Caki2 (cell line): ENCODE data around the gene TCHH. TPM values are rescaled to one million over a fixed set of nuclear protein-coding genes. Genes with fewer than 3 reads are reported as not detected.
"Not testable (repeated sequence)": the region's sequence is repeated elsewhere in the genome, so short reads cannot be mapped to it uniquely, and the experiment has no call there.

Experiments
- DNase-seq: peaks from one replicate; pipeline ENCODE4 v3.0.0-alpha.2; 2015; ENCODE audit warnings: low read depth
- in situ Hi-C: cut with HindIII; loops from 2 replicates; pipeline ENCODE4 v1.10.0; 2016; ENCODE audit warnings: low sequenced_read_pairs, low pct_unique_long_range_greater_than_20kb, mixed read lengths
- total RNA-seq: library from RNA; depleted of rRNA; stranded (reverse); fragments of >200 nt; shearing (Covaris generic); gene quantifications from 2 replicates; pipeline ENCODE4 v1.2.3, GENCODE V29; 2014; ENCODE audit warnings: low replicate concordance; rRNA removed

TCHH gene
- not detected in 2 replicates for total RNA-seq

GRCh38 chr1:152115344-152115743 is at the start of gene TCHH:
TSS of gene TCHH (minus strand) at chr1:152115444. CDS start at chr1:152114080, 1,364 bp downstream.
- in situ Hi-C loops, result no loop called here
- DNase-seq, result no peak

DNA sequence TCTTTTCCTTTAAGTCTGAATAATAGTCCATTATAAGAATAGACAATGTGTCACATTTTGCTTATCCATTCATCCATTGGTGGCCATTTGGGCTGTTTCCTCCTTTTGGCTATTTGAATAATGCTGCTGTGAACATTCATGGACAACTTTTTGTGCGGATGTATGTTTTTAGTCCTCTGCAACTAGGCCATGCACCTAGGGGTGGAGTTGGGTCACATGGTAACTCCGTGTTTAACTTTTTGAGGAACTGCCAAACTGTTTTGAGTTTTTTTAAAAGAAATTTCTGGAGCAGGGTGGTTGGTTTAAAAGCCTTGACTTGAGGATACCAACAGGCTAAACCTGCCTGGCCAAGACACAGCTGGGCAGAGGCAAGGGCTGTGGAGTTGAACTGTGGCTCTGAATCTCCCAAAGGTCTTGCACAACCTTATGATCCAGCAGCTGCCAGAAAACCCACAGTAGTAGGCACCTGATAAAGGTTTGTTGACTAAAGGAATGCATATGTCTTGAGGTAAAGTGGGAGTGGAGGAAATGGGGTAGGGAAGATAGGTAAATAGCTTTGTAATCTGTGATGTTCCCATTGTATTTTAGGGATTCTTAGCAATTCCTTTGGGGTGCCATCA is 49.4 kb upstream of the TCHH start:
- no peak for DNase-seq
- in situ Hi-C loops, result no loop called here

- peak; percentile 94 for DNase-seq
- in situ Hi-C loops, result no loop called here
These were observed 47.7 kb upstream of the TCHH start for GRCh38 chr1:152162792-152163463.

DNA sequence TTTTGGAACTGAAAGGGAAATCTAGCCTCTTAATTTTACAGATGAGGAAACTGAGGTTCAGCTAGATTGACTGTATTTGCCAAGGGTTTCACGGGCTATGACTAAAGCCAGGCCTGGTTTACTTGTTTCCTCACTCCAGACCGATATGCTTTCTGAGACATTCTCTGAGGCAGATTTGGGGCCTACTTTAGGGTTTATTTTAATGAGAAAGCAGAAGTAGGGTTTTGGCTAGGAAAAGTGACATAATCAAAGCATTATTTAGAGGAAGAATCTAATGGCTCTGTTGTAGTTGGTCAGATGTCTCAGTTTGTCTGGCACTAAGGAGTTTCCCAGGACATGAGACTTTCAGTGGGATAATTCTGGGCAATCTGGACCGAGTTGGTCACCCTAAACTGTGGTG is 45.3 kb upstream of the TCHH start:
- no peak for DNase-seq
- in situ Hi-C loops, result no loop called here

DNA sequence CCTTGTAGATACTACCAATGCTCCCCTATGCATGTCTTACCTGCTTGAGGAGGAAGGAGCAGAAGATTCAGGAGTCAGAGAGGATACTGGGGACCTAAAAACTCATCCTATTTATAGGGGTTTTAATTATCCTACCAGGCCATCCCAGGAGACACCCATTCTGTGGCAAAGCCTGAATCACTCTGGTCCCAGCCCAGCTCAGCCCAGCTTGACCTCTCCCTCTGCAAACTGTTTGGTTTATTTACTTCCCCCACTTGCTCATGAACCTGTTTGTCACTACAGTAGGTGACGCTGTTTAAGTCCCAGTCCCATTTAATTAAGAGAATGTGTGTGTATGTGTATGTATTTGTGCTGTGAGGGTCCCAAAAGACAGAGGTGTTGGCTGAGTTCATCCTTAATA is 43.9 kb upstream of the TCHH start, which contains the start of gene RPTN:
Gene RPTN (minus strand): TSS at position 85 of the 400 bp plus-strand sequence. CDS start 1,339 bp downstream, outside the sequence.
- in situ Hi-C loops, result no loop called here
- DNase-seq, result no peak

- in situ Hi-C loops, result no loop called here
These were observed 38.8 kb upstream of the TCHH start for GRCh38 chr1:152153996-152154395.

DNA sequence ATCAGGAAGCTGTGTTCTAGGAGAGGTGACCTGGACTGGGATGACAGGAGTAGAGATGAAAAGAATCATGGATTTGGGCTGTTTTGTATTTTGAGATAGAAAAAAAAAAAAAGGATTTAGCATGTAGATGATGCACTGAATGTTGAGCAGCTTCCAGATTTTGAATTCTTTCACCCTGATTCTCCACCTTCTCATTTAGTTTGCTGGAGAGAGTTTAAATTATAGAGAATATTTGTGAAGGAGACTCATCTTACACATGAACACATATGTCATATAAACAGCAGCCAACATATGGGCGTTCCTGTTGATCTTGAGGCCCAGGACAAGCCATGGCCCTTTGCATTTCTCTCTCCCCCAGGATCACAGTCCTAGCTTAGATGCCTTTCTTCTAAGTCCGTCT is 36.4 kb upstream of the TCHH start:
- in situ Hi-C loops, result no loop called here

More at GRCh38 chr1:152153996-152154395, 38.8 kb upstream of the TCHH start:
- DNase-seq, result no peak

DNA sequence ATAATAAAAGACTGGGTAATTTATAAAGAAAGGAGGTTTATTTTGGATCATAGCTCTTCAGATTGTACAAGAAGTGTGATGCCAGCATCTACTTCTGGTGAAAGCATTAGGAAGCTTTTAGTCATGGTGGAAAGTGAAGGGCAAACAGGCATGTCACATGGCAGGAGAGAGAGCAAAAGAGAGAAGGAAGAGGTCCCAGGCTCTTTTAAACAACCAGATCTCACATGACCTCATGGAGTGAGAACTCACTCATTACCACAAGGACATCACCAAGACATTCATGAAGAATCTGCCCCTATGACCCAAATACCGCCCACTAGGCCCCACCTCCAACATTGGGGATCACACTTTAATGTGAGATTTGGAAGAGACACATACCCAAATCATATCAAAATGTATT is 33.7 kb upstream of the TCHH start:
- in situ Hi-C loops, result no loop called here
- no peak for DNase-seq

More for the DNA sequence above, 36.4 kb upstream of the TCHH start:
- DNase-seq, result no peak

DNA sequence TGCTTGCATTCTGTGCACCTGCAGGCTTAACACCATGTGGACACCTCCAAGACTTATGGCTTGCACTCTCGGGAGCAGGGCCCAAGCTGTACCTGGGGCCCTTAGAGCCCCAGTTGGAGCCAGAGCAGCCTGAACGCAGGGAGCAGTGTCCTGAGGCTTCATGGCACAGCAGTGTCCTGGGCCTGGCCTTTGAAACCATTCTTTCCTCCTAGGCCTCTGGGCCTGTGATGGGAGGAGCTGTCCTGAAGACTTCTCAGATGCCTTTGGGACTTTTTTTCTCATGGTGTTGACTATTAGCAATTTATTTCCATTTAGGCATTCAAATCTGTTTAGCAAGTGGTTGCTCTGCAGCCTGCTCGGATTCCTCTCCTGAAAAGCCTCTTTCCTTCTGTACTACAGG is 32.8 kb upstream of the TCHH start:
- peak; percentile 14 for DNase-seq
- in situ Hi-C loops, result no loop called here

GRCh38 chr1:152145769-152146168 is 30.5 kb upstream of the TCHH start:
- in situ Hi-C loops, result no loop called here
- no peak for DNase-seq

- DNase-seq, in situ Hi-C loops: not testable (repeated sequence)
These were observed 29.5 kb upstream of the TCHH start for GRCh38 chr1:152144674-152145183.

- in situ Hi-C loops, result no loop called here
- DNase-seq, result no peak
These were observed 28.1 kb upstream of the TCHH start for GRCh38 chr1:152143150-152143887.

- in situ Hi-C loops, result no loop called here
- DNase-seq, result peak; percentile 56
These were observed 26.8 kb upstream of the TCHH start for GRCh38 chr1:152141971-152142584.

DNA sequence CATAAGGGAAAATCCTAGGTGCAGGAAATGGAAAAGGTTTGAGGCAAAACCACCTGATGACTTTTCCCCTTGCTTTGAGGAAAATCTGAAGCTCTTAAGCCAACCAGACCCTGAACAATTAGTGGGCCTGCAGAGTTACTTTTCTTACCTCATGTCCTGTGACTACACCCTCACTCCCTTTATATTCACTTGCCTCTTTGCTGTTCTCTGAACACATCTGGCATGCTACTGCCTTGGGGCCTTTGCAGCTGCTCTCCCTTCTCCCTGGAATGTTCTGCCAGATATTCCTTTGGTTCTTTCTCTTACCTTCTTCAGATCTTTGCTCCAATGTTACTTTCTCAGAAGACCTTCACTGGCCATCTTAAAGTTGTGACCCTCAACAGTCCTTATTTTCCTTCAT is 22.0 kb upstream of the TCHH start:
- in situ Hi-C loops, result no loop called here
- no peak for DNase-seq

- no peak for DNase-seq
- in situ Hi-C loops, result no loop called here
These were observed 14.9 kb upstream of the TCHH start for GRCh38 chr1:152130186-152130585.

DNA sequence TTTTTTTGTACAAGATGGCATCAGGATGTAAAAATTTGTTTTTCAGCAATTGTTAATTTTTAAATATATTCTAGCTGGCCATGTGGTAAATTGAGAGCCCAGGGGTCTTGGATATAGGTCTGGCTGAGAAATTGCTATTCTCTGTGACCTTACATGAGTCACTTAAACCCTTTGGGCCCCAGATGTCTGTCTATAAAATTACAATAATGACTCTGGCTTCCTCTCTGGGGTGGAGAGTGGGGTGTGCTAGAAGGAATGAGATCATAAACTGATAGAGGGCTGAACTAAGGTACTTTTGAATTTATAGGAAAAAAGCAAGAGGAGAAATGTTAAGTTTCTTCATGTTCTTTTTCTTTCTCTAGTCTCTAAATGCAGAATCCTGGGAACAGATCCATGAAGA is 12.4 kb upstream of the TCHH start:
- no peak for DNase-seq
- in situ Hi-C loops, result no loop called here

DNA sequence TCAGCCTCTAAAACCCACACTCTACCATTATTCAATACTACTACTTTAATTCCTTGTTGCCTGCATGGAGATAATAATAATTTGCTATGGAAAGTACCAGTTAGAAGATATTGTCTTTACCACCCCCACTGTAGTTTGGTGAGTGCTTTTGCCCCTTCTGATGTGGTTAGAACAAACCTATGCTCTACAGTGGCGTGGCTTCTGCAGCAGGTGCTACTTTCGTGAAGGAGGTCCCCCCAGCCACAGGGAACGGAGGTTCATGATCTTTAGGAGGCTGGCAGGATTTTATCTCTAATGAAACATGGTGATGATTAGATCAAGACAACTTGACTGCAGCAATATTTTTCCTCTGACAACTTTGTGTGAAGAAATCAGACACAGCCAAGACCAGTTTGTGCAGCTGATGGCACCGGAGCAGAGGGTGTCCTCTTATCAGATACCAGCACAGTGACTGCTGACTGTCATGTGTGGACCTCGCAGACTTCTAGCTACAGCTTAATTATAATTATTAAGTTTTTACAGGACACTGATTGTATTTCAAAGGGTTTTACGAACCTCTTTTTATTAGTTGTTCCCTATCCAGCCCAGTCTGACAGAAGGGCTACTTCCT is 10.7 kb upstream of the TCHH start:
- in situ Hi-C loops, result no loop called here
- no peak for DNase-seq

DNA sequence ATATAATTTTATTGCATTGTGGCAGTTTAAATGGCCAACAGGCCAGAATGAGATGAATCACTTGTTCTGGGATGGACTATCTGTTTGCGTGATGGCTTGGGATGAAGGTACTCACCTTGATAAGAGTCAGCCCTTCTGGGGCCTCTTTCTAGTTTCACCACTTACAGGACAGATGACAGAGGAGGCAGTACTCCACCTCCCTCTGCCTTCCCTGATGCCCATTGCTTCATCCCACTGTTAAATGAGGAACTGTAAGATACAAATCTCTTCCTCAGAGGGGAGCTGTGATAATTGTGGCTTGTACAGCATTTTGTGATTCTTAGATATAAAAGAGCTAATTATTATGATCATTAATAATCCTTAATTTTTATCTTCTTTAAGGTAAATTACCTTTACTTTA is 3.7 kb upstream of the TCHH start:
- in situ Hi-C loops, result no loop called here
- DNase-seq, result no peak
